SK-N-SH treated with all-trans-retinoic acid at 6 μM for 48 hours (cell line): Measurements from ENCODE around the gene DUSP5.

Source experiments
- ATAC-seq: fragments of 200-7000 bp; cut with Tn5 transposase; 3 replicates; pipeline ENCODE4 v1.9.1; 2020; ENCODE audit warnings: mild to moderate bottlenecking, moderate library complexity
- ARNTL ChIP-seq: fragments of 450-650 bp; formaldehyde crosslinking; IDR thresholded peaks from 2 replicates; pipeline ENCODE4 v1.5.0; 2020; ENCODE audit warnings: low read depth, mild to moderate bottlenecking, moderate library complexity, borderline replicate concordance
- CSDC2 ChIP-seq: fragments of 250-450 bp; sonication (Bioruptor Pico); IDR thresholded peaks from 2 replicates; pipeline ENCODE4 v1.5.0; 2020; ENCODE audit warnings: mild to moderate bottlenecking, moderate library complexity
- ESRRG ChIP-seq: fragments of 250-450 bp; sonication (Bioruptor Pico); IDR thresholded peaks from 2 replicates; pipeline ENCODE4 v1.6.1; 2021; ENCODE audit warnings: mild to moderate bottlenecking
- GLIS3 ChIP-seq: fragments of 250-450 bp; sonication (Bioruptor Pico); IDR thresholded peaks from 2 replicates; pipeline ENCODE4 v1.5.0; 2020; ENCODE audit warnings: mild to moderate bottlenecking, moderate library complexity
- ISL1 ChIP-seq: fragments of 250-450 bp; sonication (Bioruptor Pico); IDR thresholded peaks from 2 replicates; pipeline ENCODE4 v2.1.2; 2022; ENCODE audit warnings: mild to moderate bottlenecking, moderate library complexity
- OSR1 ChIP-seq: fragments of 250-450 bp; sonication (Bioruptor Pico); IDR thresholded peaks from 2 replicates; pipeline ENCODE4 v1.8.0; 2022; ENCODE audit warnings: moderate library complexity, mild to moderate bottlenecking, inconsistent platforms
- PPARA ChIP-seq: fragments of 250-450 bp; sonication (Bioruptor Pico); IDR thresholded peaks from 2 replicates; pipeline ENCODE4 v1.5.0; 2020; ENCODE audit warnings: mild to moderate bottlenecking, borderline replicate concordance
- RARB ChIP-seq: fragments of 250-450 bp; sonication (Bioruptor Pico); IDR thresholded peaks from 2 replicates; pipeline ENCODE4 v1.8.0; 2021; ENCODE audit warnings: mild to moderate bottlenecking, moderate library complexity
- SNAI2 ChIP-seq: fragments of 250-450 bp; sonication (Bioruptor Pico); IDR thresholded peaks from 2 replicates; pipeline ENCODE4 v1.5.0; 2020; ENCODE audit warnings: mild to moderate bottlenecking, moderate library complexity
- TCF4 ChIP-seq: fragments of 250-450 bp; sonication (Bioruptor Pico); IDR thresholded peaks from 2 replicates; pipeline ENCODE4 v1.8.0; 2021; ENCODE audit warnings: mild to moderate bottlenecking, moderate library complexity, borderline replicate concordance
- TOX ChIP-seq: fragments of 250-450 bp; sonication (Bioruptor Pico); IDR thresholded peaks from 2 replicates; pipeline ENCODE4 v1.8.0; 2021; ENCODE audit warnings: mild to moderate bottlenecking, moderate library complexity, borderline replicate concordance
- ZC3H10 ChIP-seq: fragments of 250-450 bp; sonication (Bioruptor Pico); IDR thresholded peaks from 2 replicates; pipeline ENCODE4 v1.5.1; 2021; ENCODE audit warnings: mild to moderate bottlenecking, moderate library complexity
- ZFP3 ChIP-seq: fragments of 250-450 bp; sonication (Bioruptor Pico); IDR thresholded peaks from 2 replicates; pipeline ENCODE4 v1.5.0; 2020; ENCODE audit warnings: mild to moderate bottlenecking, moderate library complexity
- ZFP30 ChIP-seq: fragments of 450-650 bp; formaldehyde crosslinking; IDR thresholded peaks from 2 replicates; pipeline ENCODE4 v1.5.0; 2022; ENCODE audit warnings: mild to moderate bottlenecking, moderate library complexity
- ZNF565 ChIP-seq: fragments of 450-650 bp; formaldehyde crosslinking; conservative IDR thresholded peaks from 2 replicates; pipeline ENCODE4 v1.5.0; 2020; ENCODE audit warnings: low read depth, mild to moderate bottlenecking, moderate library complexity
- ZNF70 ChIP-seq: fragments of 450-650 bp; formaldehyde crosslinking; IDR thresholded peaks from 2 replicates; pipeline ENCODE4 v1.5.0; 2020; ENCODE audit warnings: mild to moderate bottlenecking, moderate library complexity
- ZNF8 ChIP-seq: fragments of 450-650 bp; formaldehyde crosslinking; IDR thresholded peaks from 2 replicates; pipeline ENCODE4 v1.5.0; 2020; ENCODE audit warnings: mild to moderate bottlenecking, moderate library complexity
- TF ChIP-seq, protein P1 (sequence below): fragments of 250-450 bp; sonication (Bioruptor Pico); IDR thresholded peaks from 2 replicates; pipeline ENCODE4 v1.8.0; 2021; ENCODE audit warnings: low read depth, mild to moderate bottlenecking, moderate library complexity, borderline replicate concordance
- TF ChIP-seq, protein P2 (sequence below): fragments of 250-450 bp; sonication (Bioruptor Pico); IDR thresholded peaks from 2 replicates; pipeline ENCODE4 v1.5.1; 2020; ENCODE audit warnings: low read depth, mild to moderate bottlenecking, moderate library complexity
- TF ChIP-seq, protein P3 (sequence below): fragments of 250-450 bp; sonication (Bioruptor Pico); IDR thresholded peaks from 2 replicates; pipeline ENCODE4 v1.5.0; 2020; ENCODE audit warnings: mild to moderate bottlenecking, moderate library complexity

The DUSP5 gene

DNA sequence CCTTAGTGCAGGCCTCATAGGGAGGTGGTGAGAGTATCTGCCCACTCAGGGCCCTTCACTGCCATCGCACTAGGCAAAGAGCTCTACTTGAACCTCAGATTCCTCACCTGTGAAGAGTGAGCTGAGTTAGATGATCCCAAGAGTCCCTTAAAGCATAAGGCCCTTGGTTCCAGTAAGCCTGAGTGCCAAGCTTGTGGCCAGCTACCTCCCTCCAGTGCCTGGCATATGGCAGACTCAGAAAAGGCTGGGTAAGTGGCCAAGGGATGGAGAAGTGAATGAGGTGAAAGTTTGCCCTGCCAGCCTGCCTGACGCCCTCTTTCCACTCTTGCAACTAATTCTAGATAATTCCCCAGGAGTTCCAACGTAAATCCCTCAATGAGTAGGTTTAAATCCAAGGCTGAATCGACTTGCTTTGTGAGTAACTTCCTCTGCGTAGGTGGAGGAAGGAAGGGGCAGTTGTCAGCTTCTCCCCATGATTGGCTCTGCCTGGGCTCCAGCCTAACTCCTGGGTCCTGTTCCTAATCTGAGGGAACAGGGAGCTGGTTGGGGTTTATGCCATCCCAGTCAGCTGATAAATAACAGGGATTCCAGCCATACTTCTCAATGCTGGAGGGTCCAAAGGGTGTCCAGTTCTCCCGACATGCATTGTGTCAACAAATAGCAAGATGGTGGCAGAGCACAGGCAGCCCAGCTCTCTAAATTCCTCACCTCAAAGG lies 14.2 kb downstream of the DUSP5 start:
- ATAC-seq: no peak
- TF ChIP-seq PPARA (CRISPR knock-in tag) (no peak), TCF4 (CRISPR knock-in tag) (no peak), RARB (no peak), ZFP30 (no peak), SNAI2 (CRISPR knock-in tag) (no peak), ZFP3 (no peak), TOX (no peak), ARNTL (CRISPR knock-in tag) (no peak), GLIS3 (CRISPR knock-in tag) (no peak)
- TF ChIP-seq, protein P1, sequence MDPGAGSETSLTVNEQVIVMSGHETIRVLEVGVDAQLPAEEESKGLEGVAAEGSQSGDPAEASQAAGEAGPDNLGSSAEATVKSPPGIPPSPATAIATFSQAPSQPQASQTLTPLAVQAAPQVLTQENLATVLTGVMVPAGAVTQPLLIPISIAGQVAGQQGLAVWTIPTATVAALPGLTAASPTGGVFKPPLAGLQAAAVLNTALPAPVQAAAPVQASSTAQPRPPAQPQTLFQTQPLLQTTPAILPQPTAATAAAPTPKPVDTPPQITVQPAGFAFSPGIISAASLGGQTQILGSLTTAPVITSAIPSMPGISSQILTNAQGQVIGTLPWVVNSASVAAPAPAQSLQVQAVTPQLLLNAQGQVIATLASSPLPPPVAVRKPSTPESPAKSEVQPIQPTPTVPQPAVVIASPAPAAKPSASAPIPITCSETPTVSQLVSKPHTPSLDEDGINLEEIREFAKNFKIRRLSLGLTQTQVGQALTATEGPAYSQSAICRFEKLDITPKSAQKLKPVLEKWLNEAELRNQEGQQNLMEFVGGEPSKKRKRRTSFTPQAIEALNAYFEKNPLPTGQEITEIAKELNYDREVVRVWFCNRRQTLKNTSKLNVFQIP: no peak
- TF ChIP-seq, protein P2, sequence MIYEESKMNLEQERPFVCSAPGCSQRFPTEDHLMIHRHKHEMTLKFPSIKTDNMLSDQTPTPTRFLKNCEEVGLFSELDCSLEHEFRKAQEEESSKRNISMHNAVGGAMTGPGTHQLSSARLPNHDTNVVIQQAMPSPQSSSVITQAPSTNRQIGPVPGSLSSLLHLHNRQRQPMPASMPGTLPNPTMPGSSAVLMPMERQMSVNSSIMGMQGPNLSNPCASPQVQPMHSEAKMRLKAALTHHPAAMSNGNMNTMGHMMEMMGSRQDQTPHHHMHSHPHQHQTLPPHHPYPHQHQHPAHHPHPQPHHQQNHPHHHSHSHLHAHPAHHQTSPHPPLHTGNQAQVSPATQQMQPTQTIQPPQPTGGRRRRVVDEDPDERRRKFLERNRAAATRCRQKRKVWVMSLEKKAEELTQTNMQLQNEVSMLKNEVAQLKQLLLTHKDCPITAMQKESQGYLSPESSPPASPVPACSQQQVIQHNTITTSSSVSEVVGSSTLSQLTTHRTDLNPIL: no peak
- TF ChIP-seq, protein P3, sequence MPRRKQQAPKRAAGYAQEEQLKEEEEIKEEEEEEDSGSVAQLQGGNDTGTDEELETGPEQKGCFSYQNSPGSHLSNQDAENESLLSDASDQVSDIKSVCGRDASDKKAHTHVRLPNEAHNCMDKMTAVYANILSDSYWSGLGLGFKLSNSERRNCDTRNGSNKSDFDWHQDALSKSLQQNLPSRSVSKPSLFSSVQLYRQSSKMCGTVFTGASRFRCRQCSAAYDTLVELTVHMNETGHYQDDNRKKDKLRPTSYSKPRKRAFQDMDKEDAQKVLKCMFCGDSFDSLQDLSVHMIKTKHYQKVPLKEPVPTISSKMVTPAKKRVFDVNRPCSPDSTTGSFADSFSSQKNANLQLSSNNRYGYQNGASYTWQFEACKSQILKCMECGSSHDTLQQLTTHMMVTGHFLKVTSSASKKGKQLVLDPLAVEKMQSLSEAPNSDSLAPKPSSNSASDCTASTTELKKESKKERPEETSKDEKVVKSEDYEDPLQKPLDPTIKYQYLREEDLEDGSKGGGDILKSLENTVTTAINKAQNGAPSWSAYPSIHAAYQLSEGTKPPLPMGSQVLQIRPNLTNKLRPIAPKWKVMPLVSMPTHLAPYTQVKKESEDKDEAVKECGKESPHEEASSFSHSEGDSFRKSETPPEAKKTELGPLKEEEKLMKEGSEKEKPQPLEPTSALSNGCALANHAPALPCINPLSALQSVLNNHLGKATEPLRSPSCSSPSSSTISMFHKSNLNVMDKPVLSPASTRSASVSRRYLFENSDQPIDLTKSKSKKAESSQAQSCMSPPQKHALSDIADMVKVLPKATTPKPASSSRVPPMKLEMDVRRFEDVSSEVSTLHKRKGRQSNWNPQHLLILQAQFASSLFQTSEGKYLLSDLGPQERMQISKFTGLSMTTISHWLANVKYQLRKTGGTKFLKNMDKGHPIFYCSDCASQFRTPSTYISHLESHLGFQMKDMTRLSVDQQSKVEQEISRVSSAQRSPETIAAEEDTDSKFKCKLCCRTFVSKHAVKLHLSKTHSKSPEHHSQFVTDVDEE (CRISPR knock-in tag): no peak

DNA sequence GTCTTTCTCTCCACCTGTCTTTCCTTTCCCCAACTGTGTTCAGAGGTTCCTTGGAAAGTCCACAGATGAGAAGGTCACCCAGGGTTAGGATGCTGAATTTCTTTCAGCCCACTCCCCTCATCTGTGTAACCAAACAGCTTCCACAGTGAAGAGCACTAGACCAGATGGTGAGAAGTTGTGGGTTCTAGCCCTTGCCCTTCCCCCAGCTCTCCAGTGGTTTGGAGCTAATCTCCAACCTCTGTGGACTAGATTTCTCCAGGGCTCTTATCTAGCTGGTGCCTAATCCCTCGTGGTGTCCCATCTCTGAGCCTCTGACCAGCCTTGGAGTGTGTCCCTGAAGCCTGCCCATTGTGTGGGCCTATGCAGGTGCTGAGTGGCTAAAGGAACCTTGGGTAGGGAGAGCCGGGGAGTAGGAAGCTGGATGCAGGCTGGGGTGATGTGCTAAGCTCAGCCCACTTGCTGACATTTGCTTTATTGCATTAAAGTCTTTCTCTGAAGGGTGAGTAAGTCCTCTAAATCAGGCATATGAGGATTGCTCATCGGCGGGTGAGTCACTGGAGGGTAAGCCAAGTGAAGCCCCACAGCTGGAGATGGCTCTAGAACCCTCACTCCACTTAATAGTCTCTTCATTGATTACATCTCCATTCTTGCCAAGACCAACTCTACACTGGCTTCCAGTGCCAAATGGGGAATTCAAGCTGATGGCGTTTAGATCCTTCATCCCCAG lies 14.9 kb downstream of the DUSP5 start:
- no peak for TF ChIP-seq TOX
- no peak for TF ChIP-seq RARB
- TF ChIP-seq ZFP30: no peak
- TF ChIP-seq OSR1: no peak
- no peak for TF ChIP-seq PPARA (CRISPR knock-in tag)
- TF ChIP-seq, protein P1: no peak
- TF ChIP-seq, protein P3 (CRISPR knock-in tag): no peak
- TF ChIP-seq, protein P2: no peak
- no peak; the same call in 1 of the 2 replicates for TF ChIP-seq ZC3H10
- TF ChIP-seq GLIS3 (CRISPR knock-in tag): no peak
- no peak for TF ChIP-seq SNAI2 (CRISPR knock-in tag)
- TF ChIP-seq ESRRG (CRISPR knock-in tag): no peak
- TF ChIP-seq ZNF70 (CRISPR knock-in tag): no peak
- no peak for TF ChIP-seq TCF4 (CRISPR knock-in tag)
- TF ChIP-seq ZNF565 (CRISPR knock-in tag): no peak
- no peak for TF ChIP-seq CSDC2
- no peak for TF ChIP-seq ARNTL (CRISPR knock-in tag)
- TF ChIP-seq ZNF8 (CRISPR knock-in tag): no peak
- no peak for TF ChIP-seq ISL1 (CRISPR knock-in tag)
- no peak for TF ChIP-seq ZFP3
- ATAC-seq: peak; percentile 77
